ENCODE results near the gene NME3.

Gene NME3

GRCh38 chr16:1727651-1728624, 43.4 kb downstream of the NME3 start:
- DNase-seq (ENCODE audit: low read depth, low spot score) = no peak

- DNase-seq (ENCODE audit: low read depth, low spot score) = no peak
Observed at GRCh38 chr16:1726661-1727502, 44.5 kb downstream of the NME3 start.

DNA sequence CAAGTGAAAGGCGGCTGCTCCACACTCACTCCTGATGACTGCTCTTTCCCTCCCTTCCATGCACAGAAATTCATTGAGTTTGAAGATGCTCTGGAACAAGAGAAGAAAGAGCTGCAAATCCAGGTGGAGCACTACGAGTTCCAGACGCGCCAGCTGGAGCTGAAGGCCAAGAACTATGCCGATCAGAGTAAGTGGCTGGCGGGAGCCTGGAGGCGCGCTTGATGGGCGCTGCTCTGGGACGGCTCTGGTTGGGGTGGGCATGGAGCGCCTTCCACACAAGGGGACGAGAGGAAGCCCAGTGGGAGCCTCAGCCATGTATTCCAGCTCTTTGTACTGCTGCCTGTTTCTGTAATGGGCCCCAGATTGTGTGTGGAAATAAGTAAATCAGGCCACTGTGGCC, 46.9 kb downstream of the NME3 start:
- no peak for DNase-seq (ENCODE audit: low read depth, low spot score)

- no peak for DNase-seq (ENCODE audit: low read depth, low spot score)
Observed at GRCh38 chr16:1723450-1724147, 47.7 kb downstream of the NME3 start.

DNA sequence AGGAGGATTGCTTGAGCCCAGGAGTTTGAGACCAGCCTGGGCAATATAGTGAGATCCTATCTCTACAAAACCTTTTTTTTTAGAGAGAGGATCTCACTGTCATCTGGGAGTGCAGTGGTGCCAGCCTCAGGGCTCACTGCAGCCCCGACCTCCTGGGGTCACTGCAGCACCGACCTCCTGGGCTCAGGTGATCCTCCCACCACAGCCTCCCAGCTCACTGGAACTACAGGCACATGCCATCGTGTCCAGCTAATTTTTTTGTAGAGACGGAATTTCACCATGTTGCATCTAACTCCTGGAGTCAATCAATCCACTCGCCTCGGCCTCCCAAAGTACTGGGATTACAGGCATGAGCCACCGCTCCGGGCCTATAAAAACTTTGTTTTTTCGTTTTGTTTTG, 50.0 kb downstream of the NME3 start:
- DNase-seq (ENCODE audit: low read depth, low spot score) = no peak

Measured in iPS DF 19.7 (cell line).